CD4-positive, alpha-beta T cell treated with Interleukin-4 for 4 hours (primary cell): ENCODE measurements around the gene ACD.
A peak's percentile ranks its signal among the peaks of the same experiment; 100 is the strongest.
"Not testable (repeated sequence)": the region's sequence is repeated elsewhere in the genome, so short reads cannot be mapped to it uniquely, and the experiment has no call there.

Experiments
- DNase-seq: peaks from one replicate; pipeline ENCODE4 v3.0.0-alpha.2; 2020

Gene ACD

GRCh38 chr16:67659675-67660563 is at the start of gene ACD:
Gene ACD (minus strand): TSS chr16:67660260. CDS start chr16:67660220, 40 bp downstream.
- DNase-seq = peak; percentile 88

- no peak for DNase-seq
Observed at GRCh38 chr16:67709050-67709449, 49.0 kb upstream of the ACD start.

- no peak for DNase-seq
Observed at GRCh38 chr16:67708368-67708771, 48.3 kb upstream of the ACD start.

DNA sequence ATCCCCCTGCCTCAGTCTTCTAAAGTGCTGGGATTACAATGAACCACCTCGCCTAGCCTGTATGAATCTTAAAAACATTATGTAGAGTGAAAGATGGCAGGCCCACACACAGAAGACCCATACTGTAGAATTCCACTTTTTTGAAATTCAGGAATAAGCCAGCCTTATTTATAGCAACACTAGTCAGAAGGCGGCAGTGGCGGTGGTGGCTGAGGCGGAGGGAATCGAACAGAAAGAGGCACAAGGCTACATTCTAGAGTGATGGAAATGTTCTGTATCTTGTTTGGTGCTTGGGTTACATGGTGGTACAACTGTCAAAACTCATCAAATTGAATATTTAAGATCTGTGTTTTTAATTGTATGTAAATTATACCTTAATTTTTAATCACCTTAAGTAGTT is 47.7 kb upstream of the ACD start:
- DNase-seq = no peak

DNA sequence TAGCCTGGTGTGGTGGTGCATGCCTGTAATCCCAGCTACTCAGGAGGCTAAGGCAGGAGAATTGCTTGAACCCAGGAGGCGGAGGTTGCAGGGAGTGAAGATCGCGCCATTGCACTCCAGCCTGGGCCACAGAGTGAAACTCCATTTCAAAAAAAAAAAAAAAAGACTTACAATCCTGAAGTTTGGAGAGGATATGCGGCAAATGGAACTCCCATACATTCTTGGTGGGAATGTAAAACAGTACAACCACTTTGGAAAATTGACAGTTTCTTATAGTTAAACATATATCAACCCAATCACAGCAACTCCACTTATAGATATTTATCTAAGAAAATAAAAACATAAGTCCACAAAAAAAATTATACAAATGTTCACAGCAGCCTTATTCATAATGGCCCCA is 47.1 kb upstream of the ACD start:
- no peak for DNase-seq

- DNase-seq = no peak
Observed at GRCh38 chr16:67704110-67704509, 44.0 kb upstream of the ACD start.

- peak; percentile 2 for DNase-seq
Observed at GRCh38 chr16:67703626-67704025, 43.6 kb upstream of the ACD start.

- no peak for DNase-seq
Observed at GRCh38 chr16:67702130-67702529, 42.1 kb upstream of the ACD start.

DNA sequence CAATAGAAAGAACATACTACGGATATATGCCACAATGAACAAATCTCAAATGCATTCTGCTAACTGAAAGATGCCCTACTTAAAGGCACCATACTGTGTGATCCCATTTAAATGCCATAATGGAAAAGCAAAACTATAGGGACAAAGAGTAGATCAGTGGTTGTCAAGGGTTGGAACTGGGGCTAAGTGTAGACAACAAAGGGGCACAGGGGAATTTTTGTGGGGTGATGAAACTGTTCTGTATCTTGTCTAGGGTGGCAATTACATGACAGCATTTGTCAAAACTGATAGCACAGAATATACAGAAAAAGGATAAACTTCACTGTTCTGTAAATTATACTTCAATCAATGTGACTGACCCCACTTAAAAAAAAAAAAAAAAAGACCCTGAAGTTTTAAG is 41.4 kb upstream of the ACD start:
- DNase-seq = no peak

DNA sequence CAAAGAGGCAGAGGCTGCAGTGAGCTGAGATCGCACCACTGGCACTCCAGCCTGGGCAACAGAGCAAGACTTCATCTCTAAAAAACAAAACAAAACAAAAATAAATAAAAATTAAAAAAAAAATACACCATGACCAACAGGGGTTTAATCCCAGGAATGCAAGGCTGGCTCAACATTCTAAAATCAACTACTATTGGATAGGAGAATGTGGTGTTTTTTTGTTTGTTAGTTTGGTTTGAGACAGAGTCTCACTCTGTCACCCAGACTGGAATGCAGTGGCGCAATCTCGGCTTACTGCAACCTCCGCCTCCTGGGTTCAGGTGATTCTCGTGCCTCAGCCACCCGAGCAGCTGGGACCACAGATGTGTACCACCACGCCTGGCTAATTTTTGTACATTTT is 39.2 kb upstream of the ACD start:
- no peak for DNase-seq

- no peak for DNase-seq
Observed at GRCh38 chr16:67697422-67698185, 37.5 kb upstream of the ACD start.

GRCh38 chr16:67694611-67695010 is 34.6 kb upstream of the ACD start:
- DNase-seq = no peak

DNA sequence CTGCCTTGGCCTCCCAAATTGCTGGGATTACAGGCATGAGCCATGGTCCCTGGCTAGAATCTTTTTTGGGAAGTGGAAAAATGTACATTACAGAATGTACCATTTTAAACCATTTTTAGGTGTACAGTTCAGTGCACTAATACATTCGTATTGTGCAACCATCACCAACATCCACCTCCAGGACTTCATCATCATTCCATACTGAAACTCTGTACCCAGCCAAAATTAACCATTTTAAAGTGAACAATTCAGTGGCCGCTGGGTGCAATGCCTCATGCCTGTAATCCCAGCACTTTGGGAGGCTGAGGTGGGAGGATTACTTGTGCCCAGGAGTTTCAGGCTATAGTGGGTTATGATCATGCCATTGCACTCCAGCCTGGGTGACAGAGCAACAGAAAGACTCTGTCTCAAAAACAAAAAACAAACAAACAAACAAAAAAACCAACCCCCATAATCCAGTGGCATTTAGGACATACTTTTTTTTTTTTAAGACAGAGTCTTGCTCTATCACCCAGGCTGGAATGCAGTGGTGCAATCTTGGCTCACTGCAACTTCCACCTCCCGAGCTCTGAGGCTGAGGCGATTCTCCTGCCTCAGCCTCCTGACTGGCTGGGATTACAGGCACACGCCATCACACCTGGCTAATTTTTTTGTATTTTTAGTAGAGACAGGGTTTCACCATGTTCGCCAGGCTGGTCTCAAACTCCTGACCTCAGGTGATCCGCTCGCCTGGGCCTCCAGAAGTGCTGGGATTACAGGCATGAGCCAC is 33.6 kb upstream of the ACD start:
- not testable (repeated sequence) for DNase-seq

- no peak for DNase-seq
Observed at GRCh38 chr16:67685388-67686112, 25.5 kb upstream of the ACD start.

- no peak for DNase-seq
Observed at GRCh38 chr16:67683767-67684166, 23.7 kb upstream of the ACD start.

GRCh38 chr16:67679935-67680897 is 20.2 kb upstream of the ACD start:
- DNase-seq = no peak

DNA sequence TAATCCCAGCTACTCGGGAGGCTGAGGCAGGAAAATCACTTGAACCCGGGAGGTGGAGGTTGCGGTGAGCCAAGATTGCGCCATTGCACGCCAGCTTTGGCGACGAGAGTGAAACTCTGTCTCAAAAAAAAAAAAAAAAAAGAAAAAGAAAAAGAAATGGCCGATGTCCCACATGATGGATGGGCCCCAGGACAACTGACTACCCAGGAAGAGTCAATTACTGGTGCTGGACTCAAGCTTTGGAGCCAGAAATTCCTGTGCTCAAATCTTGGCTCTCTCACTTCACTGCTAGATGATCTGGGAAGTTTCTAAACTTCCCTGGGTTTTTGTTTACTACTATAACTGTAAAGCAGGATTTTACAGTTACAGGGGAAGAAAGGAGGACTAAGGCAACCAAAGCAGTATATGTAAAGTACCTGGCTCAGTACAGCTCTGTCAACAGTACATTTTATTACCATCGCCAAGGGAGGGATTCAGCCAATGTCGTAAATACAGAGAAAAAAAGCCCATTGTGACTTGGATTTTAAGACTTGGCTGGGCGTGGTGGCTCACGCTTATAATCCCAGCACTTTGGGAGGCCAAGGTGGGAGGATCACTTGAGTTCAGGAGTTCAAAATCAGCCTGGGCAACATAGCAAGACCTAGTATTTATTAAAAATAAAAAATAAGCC is 18.4 kb upstream of the ACD start:
- DNase-seq = no peak

DNA sequence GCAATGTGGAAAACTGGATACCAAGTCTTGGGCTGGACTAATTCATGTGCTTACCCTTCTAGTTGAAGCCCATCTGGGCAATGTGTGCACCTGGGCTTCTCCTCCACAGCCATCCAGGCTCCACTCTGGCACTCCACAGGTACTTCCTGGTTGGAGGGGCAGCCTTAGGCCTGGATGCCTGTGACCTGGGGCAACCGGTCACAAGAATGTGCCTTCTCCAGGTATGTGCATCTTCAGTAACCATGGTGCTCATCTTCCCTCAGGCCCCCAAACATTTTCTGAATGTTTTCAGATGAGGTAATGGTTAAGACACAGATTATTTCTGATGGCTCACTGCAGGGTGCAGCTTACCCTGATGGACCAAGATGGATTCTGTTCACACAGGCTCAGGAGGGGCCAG is 17.7 kb upstream of the ACD start:
- no peak for DNase-seq

DNA sequence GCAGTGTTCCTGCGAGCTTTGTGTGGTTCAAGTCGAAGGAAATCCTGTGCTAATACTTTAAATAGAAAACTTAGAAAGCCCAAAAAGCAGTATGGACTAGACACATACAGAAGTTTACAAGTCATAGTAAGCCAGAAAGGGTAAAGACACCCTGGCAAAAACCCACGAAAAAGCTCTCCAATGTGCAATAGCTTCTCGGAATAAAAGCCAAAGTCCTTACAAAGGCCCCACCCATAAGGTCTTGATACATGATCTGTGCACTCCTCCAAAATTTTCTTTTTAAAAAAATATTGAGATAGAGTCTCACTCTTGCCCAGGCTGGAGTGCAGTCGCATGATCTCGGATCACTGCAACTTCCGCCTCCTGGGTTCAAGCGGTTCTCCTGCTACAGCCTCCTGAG is 16.9 kb upstream of the ACD start:
- no peak for DNase-seq

DNA sequence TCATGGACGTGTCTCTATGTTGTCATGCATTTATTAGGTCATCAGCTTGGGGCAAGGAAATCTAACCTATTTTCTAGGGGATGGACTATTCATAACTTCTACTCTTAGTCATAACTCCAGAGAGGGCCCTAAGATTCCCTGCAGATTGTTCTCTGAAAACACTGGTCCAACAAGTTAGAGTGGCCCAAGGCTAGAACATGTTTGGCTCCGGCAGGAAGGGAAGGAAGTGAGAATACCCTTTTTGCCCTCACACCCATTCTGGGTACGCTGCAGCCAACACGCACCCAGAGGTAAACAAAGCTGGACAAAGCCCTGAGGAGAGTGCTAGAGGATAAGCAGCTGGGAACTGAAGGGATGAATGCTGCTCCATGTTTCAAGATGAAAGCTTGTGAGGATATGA is 16.5 kb upstream of the ACD start:
- no peak for DNase-seq

DNA sequence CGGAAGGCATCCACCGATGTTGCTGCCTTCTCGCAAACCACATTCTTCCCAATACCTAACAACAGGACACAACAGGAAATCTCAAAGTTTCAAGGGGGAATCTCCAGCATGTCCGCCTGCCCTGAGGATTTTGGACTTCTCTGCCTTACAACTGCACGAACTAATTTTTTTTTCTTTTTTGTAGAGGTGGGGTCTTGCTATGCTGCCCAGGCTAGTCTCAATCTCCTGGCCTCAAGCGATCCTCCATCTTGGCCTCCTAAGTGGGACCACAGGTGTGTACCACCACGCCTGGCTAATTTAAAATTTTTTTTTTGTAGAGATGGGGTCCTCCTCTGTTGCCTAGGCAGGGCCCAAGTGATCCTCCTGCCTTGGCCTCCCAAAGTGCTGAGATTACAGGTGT is 15.9 kb upstream of the ACD start:
- DNase-seq = no peak
